Stimulated activated CD4-positive, alpha-beta T cell treated with anti-CD3 and anti-CD28 coated beads, Interleukin-15, amount 100 ng/mL, for 1 hour (primary cell): ENCODE results near the gene HSPA1A.
"Not testable (repeated sequence)": the region's sequence is repeated elsewhere in the genome, so short reads cannot be mapped to it uniquely, and the experiment has no call there.

Source experiments
- DNase-seq, 2 donors: peaks; one replicate each; pipeline ENCODE4 v3.0.0-alpha.2; 2020; ENCODE audit warnings: low read depth in 1 of 2, low spot score in 1 of 2

Gene HSPA1A

DNA sequence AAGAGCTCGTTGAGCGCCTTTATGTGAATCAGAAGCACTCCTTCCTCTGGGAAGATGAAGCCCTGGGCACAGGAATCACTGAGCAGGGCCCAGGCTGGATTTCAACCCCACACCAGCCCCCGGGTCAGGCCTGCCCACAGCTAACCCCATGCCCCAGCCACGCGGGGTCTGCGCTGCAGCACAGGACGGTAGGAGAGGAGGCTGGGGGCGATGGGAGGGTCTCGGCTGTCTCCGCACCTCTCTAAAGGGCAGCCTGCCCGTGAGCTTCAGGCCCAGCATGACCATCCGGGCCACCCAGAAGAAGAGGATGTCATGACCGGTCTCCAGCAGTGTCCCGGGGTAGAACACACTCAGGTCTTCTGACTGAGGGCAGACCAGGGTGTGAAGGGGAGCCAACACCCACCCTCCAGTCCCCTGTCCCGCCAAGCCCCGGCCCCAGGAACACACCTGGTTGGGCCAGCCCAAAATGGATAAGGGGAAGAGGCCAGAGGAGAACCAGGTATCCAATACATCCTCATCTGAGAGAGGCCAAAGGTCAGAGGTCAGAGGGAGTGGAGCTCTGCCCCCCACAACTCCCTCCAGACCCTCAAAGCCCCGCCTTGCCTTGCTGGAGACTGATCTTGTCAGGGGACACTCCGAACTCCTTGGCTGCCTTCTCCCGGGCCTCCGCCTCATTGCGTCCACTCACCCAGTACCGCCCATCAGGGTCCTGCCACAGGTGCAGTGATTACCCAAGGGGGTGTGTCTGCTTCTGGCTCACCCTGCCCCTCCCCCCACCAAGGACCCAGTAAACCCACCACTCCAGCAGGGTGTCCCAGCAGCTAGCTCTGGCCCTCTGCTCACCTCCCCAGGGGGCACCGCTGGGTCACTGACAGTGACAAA lies 33.9 kb upstream of the HSPA1A start:
- no peak for DNase-seq

DNA sequence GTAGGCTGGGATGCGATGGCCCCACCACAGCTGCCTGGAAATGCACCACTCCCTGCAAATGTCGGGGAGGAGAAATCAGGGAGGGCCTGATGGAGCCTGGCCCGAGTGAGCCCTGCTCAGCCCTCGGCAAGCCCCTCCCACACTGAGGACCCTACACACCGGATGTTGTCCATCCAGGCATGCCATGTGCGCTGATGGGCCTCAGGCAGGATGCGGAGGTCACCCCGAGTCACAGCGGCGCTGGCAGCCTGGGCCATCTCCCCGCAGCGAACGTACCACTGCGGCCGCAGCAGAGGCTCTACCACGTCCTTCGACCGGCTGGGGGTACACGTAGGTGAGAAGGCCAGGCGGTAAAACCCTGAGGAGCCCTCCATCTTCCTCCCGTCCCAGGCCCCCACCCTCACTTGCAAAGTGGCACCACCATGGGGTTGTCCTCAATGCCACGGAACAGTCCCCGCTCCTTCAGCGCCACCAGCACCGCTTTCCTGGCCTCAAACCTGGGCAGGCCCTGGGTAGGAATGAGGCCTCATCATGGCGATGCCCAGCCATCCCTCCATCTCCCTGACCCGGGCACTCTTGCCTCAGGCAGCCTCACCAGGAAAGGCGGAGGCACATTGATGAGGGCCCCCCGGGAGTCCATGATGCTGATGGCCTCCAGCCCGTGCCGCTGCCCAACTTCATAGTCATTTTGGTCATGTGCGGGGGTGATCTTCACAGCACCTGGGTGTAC lies 33.1 kb upstream of the HSPA1A start:
- DNase-seq, result no peak

DNA sequence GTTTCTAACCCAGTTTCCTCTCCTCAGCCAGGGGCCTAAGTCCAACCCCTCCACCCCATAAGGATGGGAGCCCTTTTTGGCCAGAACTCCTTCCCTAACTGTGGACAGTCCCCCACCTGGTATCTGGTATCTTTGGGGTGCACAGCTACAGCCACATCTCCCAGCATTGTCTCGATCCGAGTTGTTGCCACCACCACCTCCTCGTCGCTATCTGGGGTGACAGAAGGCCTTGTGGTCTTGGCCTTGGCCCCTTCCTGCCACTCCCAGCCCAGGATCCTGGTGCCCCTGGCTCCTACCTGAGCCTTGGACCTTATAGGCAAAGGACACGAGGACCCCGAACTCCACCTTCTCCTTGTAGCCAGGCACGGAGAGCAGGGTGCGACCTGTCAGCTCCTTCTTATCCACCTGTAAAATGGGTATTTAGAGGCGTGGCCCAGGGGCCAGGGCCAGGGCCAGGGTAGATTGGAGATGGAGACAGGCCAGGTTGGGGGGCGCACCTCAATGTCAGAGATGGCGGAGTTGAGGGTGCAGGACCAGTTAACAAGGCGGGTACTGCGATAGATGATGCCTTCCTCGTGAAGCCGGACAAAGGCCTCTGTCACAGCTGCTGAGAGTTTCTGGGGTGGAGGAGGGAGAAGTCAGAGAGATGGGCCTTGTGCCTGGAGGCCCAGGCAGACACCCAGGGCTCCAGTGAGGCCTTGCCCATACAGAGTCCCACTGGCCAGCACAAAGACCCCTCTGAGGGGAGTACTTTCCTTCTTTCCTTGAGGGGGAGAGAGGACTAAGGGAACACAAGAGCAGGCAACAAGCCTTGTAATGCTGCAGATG lies 31.0 kb upstream of the HSPA1A start:
- no peak for DNase-seq

DNA sequence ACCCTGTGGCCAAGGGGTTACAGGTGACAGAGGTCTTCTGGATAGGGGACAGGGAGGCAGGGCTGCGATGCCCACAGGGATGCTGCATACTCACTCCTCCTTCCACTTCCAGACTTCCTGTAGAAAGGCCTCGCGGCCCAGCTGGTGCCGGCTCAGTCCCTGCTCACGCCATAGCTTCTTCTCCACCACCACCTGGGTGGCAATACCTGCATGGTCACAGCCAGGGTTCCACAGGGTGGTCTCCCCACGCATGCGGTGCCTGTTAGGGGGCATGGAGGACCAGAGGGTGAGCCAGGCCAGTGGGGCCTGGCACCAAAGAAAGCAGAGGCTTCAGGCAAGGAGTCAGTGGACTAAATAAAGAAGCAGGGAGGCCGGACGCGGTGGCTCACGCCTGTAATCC lies 29.9 kb upstream of the HSPA1A start:
- DNase-seq, result no peak

DNA sequence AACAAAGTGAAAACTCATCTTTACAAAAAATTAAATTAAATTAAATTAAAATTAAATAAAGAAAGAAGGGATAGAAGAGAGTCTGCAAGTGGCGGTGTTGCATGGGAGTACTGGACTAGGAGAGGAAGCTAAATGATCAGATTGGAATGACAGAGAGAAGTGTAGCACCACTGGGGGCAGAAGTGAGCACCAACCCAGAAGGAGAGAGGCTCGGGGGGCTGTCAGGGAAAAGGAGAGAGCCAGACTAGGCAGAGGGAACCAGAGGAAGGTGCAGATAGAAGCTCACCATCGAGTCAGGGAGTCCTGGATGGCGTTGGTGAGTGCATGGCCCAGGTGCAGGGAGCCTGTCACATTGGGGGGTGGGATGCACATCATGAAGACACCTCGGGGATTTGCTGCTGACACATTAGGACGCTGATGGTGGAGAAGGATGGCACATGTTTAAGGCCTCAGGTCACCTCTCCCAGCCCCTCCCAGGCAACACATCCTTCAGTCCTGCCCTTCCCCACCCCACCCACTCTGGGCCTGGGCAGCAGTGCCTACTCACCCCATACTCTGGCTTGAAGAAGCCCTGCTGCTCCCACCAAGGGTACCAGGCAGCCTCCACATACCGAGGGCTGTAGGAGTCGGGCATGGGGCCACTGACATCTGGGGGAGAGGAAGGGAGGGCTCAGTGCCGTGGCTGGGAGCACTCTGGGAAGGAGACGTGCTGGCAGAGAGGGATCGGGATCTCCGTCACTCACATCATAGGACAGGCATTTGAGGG lies 23.8 kb upstream of the HSPA1A start:
- no peak for DNase-seq

DNA sequence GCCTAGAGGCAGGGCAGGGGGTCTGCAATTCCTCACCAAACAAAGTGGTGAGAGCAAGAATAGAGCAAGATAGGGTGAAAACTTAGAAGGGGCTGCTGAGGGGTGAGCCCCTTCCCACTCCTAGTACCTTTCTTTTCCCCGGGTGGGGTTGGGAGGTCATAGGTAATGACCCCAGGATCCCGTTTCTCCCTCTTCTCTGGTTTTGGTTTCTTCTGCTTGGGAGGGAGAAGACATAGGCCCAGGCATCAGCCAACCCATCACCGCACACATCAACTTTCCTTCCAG lies 23.3 kb upstream of the HSPA1A start:
- DNase-seq, result no peak

DNA sequence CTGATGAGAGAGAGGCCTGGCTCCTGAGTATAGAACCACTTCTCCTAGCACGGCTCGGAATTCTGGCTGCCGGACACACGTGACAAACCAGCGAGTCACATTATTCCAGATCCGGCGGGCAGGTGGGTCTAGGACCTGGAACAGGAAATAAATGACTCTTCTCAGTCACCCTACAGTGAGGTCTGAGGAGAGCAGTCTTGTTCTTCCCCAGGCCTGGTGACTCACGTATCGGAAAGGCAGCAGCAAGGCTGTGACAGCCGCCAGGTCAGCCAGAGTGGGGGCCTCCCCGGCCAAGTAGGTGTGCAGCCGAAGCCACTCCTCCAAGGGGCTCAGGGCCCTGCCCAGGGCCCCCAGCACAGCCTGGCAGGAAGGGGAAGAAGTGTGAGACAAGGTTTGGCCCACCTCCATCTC lies 22.6 kb upstream of the HSPA1A start:
- DNase-seq, result no peak

DNA sequence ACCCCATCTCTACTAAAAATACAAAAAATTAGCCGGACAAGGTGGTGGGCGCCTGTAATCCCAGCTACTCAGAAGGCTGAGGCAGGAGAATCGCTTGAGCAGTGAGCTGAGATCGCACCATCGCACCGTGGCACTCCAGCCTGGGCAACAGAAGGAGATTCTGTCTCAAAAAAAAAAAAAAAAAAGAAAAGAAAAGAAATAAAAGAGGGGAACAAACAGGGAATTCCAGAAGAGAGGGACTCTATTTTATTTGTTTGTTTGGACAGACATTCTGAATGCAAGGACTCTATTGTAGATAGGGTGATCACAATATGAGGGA lies 21.5 kb upstream of the HSPA1A start:
- DNase-seq, result not testable (repeated sequence)

DNA sequence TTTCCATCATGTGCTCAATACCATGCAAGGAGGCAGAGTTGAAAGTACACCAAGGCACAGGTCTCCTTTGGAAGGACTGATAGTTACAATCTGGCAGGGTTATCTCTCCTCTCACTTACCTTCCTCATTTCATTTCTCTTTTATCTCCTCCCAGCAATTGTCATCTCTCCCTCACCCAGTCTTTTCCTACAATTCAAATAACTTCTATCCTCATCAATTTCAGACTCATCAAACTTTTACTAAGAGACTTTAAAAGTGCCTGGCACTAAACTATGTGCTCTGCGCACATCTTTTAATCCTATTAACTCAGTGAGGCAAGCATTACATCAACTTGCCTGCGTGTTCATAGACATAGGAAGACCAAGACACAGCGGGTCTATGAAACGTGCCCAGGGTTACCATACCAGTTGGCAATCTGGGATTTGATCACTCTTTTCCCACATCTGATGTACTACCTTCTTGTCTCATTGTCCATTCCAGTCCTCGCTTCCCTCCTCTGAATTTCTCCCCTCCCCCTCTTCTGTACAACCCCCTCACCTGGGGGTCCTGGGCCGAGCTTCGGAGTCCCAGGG lies 21.0 kb upstream of the HSPA1A start:
- no peak for DNase-seq

DNA sequence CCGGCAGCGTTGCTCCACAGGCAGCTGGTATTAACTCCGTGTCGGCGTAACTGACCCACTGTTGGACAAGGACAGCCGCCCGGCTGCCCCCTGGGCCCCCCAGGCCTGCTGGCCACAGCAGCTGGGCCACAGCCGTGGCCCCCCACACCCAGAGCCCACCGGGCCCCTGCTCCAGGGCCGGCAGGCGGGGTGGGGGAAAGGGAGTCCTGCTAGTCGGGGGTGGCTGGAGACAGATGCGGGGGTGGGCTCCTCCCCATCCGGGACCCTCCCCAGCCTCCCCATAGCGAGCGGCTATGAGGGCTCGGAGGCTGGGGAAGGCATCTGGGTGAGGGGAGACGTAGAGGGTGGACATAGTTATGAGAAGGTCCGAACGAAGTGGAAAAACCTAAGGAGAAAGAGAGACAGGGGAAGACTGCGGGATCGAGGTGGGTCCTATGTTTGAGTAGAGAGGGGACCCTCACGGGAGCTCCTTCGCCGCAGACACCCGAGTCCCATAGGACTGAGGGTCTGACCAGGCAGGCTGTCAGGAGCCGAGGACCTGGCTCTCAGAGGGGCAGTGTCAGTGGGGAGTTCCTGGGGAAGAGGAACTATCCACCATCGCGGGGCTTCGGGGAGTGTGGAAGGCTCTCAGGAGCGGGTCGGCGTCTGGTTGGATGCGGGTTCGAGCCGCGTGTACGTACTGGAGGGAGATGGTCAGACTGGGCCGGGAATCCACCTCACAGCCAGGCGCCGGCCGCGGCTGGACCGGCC lies 20.3 kb upstream of the HSPA1A start:
- no peak for DNase-seq

DNA sequence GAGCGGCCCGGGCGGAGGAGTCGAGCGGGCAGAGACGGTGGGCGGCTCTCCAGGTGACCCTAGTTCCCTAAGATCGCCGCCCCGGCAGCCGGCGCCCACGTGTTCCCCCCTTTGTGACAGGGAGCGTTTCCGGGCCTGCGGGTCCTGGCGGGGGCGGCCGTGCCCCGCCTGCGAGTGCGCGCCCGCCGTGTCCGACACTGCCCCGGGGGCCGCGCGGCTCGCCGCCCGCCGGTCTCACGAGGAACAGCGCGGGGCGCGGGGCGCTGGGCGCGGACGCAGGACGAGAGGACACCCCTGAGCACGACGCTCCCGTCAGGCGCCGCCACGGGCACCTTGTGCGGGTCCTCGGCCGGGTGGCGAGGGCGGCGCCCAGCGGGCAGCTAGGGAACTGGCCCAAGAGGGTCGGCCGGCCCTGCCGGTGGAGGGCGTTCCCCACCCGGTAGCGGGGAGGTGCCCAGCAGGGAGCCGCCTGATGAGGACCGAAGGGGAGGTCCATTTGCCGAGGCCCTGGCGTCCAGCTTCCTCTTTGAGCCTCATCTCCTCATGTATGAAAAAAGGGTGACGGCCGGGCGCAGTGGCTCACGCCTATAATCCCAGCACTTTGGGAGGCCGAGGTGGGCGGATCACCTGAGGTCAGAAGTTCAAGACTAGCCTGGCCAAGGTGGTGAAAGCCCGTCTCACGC lies 19.6 kb upstream of the HSPA1A start, which contains the start of gene VARS1:
Gene VARS1, minus strand, starts transcription at position 137 of the 683 bp plus-strand sequence. CDS start 535 bp downstream, outside the sequence.
- peak; percentile 75 to 77 for DNase-seq

DNA sequence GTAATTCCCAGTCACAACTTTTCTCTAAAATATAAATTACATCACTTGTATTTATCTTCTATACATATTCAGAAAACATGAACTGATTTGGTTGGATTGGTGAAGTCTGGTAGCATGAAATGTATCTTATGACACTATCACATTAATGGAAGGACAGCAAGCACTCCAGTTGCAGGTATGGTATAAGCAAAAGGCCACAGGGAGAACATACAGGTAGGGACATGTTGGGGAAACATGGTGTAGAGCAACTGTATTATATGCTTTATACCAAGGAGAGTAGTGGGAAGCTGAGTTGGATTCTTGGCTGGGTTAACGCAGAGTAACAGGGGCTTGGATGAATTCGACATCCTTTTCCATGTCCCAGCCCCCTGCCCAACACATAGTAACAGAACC lies 18.4 kb upstream of the HSPA1A start:
- no peak for DNase-seq

DNA sequence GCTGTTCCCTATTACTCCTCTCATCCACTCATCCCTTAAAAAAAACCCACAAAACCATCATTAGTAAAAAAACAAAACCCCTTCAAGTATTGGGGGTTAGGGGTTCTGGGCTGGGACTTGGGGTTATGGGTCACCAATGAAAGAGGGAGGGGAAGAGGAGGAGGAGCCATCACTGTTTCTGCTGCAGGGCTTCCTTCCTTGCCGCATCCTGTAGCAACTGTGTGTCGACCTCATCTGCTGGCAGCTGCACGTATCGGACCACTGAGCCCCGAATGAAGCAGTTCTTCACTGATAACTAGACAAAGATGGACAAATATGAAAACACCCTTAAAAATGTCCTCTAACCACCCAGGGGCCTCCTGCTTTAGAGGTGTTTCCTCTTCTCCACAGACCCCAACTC lies 17.8 kb upstream of the HSPA1A start:
- no peak for DNase-seq

DNA sequence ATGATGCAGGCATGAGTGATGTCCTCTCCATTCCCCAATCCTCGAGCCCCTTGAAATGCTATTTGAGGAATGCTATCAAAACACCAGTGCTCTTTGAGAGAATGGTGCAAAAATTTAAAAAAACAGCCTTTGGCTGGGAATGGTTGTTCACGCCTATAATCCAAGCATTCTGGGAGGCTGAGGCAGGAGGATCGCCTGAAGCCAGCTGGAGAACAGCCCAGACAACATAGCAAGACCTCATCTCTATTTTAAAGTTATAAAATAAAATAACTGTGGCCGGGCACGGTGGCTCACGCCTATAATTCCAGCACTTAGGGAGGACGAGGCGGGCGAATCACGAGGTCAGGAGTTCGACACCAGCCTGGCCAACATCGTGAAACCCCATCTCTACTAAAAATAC lies 15.6 kb upstream of the HSPA1A start:
- DNase-seq, result no peak

DNA sequence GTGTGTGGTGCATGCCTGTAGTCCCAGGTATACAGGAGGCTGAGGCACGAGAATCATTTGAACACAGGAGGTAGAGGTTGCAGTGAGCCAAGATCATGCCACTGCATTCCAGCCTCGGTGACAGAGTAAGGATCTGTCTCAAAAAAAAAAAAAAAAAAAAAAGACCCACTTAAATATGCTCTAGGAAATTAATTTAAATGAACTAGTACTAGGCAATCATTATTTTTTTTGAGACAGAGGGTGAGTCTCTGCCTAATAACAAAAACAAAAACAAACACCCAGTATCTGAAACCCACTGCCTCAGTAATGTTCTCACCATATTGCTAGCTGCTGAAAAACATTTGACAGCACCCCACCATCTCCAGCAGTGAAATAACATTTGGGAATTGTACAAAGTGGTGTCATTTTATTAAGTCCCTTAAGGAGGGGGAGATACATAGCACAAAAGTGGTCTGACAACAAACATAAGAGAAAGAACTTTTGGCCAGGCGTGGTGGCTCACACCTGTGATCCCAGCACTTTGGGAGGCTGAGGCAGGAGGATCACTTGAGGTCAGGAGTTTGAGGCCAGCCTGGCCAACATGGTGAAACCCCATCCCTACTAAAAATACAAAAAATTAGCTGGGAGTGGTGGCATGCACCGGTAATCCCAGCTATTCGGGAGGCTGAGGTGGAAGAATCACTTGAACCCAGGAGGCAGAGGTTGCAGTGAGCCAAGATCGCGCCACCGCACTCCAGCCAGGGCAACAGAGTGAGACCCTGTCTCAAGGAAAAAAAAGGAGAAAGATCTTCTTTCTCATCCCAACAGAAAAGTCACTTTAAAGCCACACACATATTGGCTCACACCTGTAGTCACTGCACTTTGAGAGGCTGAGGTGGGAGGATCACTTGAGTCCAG lies 14.1 kb upstream of the HSPA1A start:
- DNase-seq, result not testable (repeated sequence)

DNA sequence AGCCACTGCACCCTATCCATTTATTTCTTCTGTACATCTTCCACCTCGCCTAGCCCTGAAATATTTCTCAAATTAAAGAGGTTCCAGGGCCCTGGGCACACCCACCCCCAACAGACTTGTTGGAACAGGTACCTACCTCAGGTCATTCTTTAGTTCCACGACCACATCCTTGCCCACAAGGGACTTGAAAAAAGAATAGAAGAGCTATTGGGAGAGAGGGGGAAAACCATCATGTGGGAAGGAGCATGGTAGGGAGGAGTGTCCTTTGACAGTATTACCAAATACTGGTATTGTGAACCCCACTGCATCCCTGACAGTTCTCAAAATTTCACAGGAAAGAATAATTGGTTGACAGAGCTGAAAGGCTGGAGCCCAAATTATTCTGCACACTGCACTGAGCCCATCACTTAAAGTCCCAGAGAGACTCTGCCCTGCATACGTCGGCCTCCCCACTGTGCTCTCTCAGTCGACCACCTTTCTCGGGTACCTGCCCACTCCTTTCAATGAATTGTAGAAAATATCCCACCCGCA lies 9.3 kb upstream of the HSPA1A start:
- no peak for DNase-seq

DNA sequence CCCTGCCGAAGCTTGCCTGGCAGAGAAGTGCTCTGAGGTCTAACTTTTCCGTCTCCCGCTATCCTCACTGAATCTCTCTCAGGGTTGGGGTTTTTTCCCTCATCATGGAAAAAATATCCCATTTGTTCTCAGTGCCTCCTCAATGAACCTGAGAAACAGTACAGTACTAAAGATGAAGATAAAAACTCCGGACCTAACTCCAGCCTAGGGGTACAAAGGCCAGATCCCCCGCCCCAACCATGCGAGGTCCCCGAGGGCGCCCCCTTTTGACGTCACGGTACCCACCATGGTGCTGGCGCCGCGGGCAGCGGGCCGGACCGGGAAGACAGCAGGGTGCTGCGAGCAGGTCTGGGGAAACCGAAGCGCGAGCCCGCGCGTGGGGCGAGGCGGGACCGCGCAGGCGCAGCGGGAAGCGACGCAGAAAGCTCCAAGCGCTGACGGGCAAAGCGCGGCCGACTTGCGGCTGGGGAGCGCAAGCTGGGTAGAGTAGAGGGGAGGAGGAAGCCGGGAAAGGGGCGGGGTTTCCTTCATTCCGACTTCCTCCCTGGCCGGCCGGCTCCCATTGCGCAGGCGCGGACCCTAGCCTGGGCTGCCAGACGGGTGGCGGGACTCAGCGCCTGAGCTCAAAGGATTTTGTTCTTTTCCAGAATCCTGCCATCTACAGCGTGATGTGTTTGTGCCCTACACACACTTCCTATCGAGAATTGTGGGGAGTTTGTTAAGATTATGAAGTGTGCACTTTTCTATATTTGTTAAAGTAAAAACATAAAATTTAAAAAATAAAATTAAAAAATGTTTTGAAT lies 8.7 kb upstream of the HSPA1A start, which contains the start of gene LSM2:
Gene LSM2, minus strand, starts transcription at position 497 of the 803 bp plus-strand sequence. Its CDS starts 209 bp downstream, at position 288.
- DNase-seq, result peak; percentile 93 to 95
